ENCODE measurements around the gene TRIM47. TPM values are rescaled to one million over a fixed set of nuclear protein-coding genes. Genes with fewer than 3 reads are reported as not detected.

Gene TRIM47
- total RNA-seq, 4 donors from 2014 or later: 10.3 to 23.0 (median 20.8) TPM

DNA sequence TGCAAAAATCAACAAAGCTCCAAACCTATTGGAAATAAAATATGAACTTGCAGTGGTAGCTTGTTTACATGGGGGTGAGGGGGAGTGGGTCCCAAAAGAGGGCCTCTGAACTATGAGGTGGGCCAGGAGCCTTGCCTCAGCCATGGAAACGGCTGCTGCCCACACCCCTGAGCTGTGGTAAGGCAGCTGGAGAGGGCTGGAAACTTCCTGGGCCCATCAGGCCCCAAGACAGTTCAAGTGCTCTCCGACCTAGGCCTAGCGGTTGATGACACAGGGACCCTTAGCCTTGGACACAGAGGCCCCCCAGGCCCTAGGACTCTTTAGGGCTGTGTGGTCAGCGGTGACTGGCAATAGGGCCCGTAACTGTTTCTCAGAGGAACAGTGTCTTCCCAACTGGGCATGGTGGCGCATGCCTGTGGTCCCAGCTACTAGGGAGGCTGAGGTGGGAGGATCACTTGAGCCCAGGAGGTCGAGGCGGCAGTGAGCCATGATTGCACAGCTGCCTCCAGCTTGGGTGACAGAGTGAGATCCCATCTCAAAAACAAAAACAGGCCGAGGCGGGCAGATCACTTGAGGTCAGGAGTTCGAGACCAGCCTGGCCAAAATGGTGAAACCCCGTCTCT, 52.5 kb downstream of the TRIM47 start:
- TF ChIP-seq, protein P1, sequence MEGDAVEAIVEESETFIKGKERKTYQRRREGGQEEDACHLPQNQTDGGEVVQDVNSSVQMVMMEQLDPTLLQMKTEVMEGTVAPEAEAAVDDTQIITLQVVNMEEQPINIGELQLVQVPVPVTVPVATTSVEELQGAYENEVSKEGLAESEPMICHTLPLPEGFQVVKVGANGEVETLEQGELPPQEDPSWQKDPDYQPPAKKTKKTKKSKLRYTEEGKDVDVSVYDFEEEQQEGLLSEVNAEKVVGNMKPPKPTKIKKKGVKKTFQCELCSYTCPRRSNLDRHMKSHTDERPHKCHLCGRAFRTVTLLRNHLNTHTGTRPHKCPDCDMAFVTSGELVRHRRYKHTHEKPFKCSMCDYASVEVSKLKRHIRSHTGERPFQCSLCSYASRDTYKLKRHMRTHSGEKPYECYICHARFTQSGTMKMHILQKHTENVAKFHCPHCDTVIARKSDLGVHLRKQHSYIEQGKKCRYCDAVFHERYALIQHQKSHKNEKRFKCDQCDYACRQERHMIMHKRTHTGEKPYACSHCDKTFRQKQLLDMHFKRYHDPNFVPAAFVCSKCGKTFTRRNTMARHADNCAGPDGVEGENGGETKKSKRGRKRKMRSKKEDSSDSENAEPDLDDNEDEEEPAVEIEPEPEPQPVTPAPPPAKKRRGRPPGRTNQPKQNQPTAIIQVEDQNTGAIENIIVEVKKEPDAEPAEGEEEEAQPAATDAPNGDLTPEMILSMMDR (IDR thresholded peaks at IDR 0.05; ENCODE audit: low read depth): no peak

DNA sequence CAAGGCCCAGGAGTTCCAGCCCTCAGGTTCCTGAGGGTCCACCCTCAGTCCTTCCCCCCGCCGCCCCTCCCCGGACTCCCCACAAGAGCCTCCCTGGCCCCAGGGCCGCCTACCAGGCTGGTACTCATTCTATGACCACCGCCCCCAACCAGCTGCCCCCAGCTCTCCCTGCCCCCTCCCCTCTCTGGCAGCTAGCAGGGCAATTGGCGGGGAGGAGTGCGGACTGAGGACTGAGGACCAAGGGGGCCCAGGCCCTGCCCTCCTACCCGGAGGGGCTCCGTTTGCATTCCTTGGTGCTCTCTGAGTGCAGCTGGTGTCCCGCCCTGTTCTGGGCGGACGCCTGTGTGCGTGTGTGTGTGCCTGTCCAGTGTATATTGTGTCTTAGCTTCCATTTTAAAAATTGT, 53.2 kb downstream of the TRIM47 start:
- TF ChIP-seq, protein P1 (IDR thresholded peaks at IDR 0.05; ENCODE audit: low read depth): no peak

DNA sequence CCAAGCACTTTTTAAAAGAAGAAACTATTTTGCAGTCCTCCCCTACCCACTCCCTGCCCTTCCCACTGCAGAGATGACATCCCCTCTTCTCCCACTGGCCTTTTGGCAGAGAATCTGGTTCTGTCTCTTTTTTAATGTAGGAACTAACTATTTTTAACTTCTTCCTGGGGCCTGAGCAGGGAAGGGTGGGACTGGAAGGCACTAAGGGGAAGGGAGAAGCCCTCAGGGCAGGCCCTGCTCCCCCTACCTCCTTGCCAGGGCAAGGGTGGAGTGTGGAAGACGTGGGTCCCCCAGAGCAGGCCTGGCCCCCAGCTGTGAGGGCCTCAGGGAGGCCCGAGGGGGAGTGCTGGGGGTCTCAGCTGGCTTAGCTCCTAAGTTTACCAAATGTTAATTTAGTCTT, 53.7 kb downstream of the TRIM47 start:
- TF ChIP-seq, protein P1 (IDR thresholded peaks at IDR 0.05; ENCODE audit: low read depth): no peak

Other genes with a start within 250 kb of the TRIM47 start
- 1 to 10 TPM in 1 of 4 donors, under 1 TPM in 1, not detected in 2; 0.66 to 1.9 TPM for gene SMIM5, start 245.1 kb downstream of the TRIM47 start, total RNA-seq
- 10 to 100 TPM in 2 of 4 donors, 1 to 10 TPM in 2; 7.7 to 23.4 (median 15.5) TPM for gene RECQL5, start 211.4 kb downstream of the TRIM47 start, total RNA-seq
- gene SAP30BP, start 211.2 kb downstream of the TRIM47 start, total RNA-seq: 10 to 100 TPM; 58.0 to 78.9 (median 61.7) TPM
- 10 to 100 TPM in 2 of 4 donors, 1 to 10 TPM in 2; 5.1 to 25.2 (median 9.9) TPM for gene ITGB4, start 157.1 kb downstream of the TRIM47 start, total RNA-seq
- 10 to 100 TPM; 13.2 to 31.3 (median 24.5) TPM for gene GALK1, start 113.4 kb downstream of the TRIM47 start, total RNA-seq
- 10 to 100 TPM; 21.8 to 42.1 (median 29.7) TPM for gene UNK, start 93.8 kb downstream of the TRIM47 start, total RNA-seq
- 1 to 10 TPM; 4.7 to 9.7 (median 8.5) TPM for gene UNC13D, start 34.2 kb downstream of the TRIM47 start, total RNA-seq
- 10 to 100 TPM; 55.3 to 91.7 (median 65.6) TPM for gene WBP2, start 23.2 kb downstream of the TRIM47 start, total RNA-seq
- gene TRIM65, start 18.4 kb upstream of the TRIM47 start, total RNA-seq: 10 to 100 TPM; 14.3 to 33.9 (median 24.7) TPM
- gene MRPL38, start 26.3 kb upstream of the TRIM47 start, total RNA-seq: 10 to 100 TPM; 28.4 to 57.9 (median 46.0) TPM
- gene FBF1, start 62.5 kb upstream of the TRIM47 start, total RNA-seq: 1 to 10 TPM; 3.1 to 8.8 (median 6.7) TPM
- gene ACOX1, start 100.6 kb upstream of the TRIM47 start, total RNA-seq: 100 to 1,000 TPM in 3 of 4 donors, 10 to 100 TPM in 1; 97.3 to 165 (median 103) TPM
- gene TEN1, start 100.7 kb upstream of the TRIM47 start, total RNA-seq: 10 to 100 TPM in 3 of 4 donors, 1 to 10 TPM in 1; 4.7 to 29.0 (median 20.8) TPM
- gene CDK3, start 122.3 kb upstream of the TRIM47 start, total RNA-seq: 10 to 100 TPM in 1 of 4 donors, 1 to 10 TPM in 3; 4.9 to 10.2 (median 5.7) TPM
- gene EVPL, start 148.7 kb upstream of the TRIM47 start, total RNA-seq: 1 to 10 TPM in 1 of 4 donors, under 1 TPM in 3; 0.19 to 1.3 (median 0.87) TPM
- 10 to 100 TPM; 39.8 to 74.2 (median 48.4) TPM for gene SRP68, start 193.9 kb upstream of the TRIM47 start, total RNA-seq
- gene GALR2, start 196.2 kb upstream of the TRIM47 start, total RNA-seq: not detected
- gene ZACN, start 200.6 kb upstream of the TRIM47 start, total RNA-seq: not detected
- 10 to 100 TPM; 57.7 to 79.1 (median 71.4) TPM for gene EXOC7, start 225.2 kb upstream of the TRIM47 start, total RNA-seq

Data from subcutaneous adipose tissue (tissue), 4 donors.